DMS153 treated with DMSO at 0.1 percent for 48 hours (cell line): ENCODE measurements around the gene DGKH.

Experiments
- DNase-seq: peaks from one replicate; lab custom pipeline; 2025; ENCODE audit not compliant: unreplicated experiment; lab: John Stamatoyannopoulos, UW

The DGKH gene, protein sequence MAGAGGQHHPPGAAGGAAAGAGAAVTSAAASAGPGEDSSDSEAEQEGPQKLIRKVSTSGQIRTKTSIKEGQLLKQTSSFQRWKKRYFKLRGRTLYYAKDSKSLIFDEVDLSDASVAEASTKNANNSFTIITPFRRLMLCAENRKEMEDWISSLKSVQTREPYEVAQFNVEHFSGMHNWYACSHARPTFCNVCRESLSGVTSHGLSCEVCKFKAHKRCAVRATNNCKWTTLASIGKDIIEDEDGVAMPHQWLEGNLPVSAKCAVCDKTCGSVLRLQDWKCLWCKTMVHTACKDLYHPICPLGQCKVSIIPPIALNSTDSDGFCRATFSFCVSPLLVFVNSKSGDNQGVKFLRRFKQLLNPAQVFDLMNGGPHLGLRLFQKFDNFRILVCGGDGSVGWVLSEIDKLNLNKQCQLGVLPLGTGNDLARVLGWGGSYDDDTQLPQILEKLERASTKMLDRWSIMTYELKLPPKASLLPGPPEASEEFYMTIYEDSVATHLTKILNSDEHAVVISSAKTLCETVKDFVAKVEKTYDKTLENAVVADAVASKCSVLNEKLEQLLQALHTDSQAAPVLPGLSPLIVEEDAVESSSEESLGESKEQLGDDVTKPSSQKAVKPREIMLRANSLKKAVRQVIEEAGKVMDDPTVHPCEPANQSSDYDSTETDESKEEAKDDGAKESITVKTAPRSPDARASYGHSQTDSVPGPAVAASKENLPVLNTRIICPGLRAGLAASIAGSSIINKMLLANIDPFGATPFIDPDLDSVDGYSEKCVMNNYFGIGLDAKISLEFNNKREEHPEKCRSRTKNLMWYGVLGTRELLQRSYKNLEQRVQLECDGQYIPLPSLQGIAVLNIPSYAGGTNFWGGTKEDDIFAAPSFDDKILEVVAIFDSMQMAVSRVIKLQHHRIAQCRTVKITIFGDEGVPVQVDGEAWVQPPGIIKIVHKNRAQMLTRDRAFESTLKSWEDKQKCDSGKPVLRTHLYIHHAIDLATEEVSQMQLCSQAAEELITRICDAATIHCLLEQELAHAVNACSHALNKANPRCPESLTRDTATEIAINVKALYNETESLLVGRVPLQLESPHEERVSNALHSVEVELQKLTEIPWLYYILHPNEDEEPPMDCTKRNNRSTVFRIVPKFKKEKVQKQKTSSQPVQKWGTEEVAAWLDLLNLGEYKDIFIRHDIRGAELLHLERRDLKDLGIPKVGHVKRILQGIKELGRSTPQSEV

DNA sequence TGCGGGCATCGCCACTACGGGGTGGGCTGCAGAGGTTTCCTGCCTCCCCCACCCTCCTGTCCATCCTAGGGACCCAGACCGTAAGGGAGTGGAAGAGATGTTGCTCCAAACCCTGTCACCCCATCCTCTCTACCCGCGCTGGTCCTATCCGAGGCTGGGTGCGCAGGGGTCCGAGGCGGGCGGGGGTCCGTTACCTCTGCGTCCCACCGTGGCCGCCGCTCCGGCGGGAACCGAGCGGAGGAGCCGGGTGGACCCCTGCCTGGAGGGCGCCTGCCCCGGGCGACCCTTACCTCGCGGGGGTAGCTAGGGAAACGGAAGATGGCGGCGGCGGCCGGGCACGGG is at the start of gene DGKH:
TSS of gene DGKH (plus strand) at position 307 of the 342 bp plus-strand sequence. CDS start 126 bp downstream, outside the sequence.
- DNase-seq: no peak

DNA sequence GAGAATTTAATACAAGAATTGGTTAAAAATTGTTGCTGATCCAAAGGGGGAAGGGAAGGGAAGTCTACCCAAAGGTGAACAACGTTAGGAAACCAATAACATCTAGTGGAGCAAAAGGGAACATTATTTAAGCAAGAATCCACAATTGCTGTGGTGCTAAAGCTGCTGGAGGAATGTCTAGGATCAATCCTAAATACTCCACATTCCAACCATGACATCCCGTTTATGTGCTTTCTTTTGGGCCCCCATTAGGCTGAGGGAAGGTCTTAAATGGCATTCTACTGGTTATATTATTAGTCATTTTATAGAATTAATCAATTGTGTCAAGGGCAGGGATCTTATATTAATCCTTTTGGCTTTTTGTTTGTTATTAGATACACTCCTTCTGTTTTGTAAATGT is 47.6 kb upstream of the DGKH start:
- DNase-seq: no peak

DNA sequence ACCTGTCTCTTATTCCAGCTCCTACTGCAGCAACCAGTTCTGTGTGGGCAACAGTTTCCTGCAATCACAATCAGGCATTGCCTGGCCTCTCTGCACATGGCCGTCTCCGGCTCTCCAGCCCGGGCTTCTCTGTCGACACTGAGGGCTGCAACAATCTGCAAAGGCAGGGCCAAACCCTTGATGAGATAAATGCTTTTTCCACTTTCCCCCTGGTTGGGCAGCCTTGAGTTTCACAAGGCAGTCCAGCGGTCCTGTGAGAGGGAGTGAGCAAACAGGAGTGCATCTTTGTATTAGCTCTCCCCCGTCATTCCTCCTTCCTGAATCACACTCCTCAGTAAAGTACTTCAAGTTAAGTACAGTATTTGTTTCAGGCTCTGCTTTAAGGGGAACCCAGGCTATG is 46.9 kb upstream of the DGKH start:
- DNase-seq: no peak

DNA sequence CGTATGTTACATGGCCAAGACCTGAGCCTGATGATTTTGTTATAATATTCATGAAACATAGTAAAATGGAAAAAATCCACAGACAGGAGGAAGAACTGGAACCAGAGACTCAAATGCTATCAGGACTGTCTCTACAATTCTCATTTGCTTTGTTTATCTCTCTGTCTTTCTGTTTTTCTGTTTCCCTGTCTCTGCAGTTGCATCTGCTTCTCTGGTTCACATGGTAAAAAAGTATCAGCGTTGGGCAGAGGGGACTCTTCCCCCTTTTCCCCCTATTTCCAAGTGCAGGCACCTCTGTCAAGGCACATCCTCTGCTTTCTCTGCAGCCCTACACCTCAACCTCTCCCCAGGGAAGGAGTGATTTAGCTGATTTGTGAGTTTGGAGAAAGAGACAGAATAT is 46.4 kb upstream of the DGKH start:
- DNase-seq: no peak

DNA sequence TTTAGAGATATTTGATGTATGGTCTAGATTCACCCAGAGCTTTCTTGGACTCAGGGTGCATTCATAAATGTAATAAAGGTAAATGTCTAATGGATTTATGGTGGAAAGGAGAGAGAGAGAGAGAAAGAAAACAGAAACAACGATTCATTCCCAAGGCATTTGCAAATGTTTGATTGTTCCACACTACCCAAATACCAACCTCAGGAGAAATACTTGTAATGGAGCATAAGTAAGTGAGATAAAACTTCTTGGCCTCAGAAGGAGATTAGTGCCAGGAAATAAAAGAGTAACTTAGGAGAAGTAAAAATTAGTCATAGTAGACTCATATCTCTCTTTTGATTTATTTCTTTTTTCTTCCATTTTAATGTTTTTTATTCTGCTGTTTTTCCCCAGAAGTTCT is 40.6 kb upstream of the DGKH start:
- no peak for DNase-seq

DNA sequence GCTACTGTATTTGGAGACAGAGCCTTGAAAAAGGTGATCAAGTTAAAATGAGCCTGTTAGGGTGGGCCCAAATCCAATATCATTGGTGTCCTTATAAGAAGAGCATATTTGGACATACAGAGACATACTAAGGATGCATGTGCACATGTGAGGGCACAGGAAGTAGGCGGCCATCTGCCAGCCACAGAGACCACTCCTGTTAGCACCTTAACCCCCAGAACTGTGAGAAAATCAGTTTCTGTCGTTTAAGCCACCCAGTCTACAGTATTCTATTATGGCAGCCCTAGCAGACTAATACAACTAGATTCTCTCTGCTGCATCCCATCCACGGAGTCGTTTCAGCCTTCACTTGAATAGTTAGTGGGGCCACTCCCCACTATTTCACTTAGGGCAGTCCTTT is 39.4 kb upstream of the DGKH start:
- no peak for DNase-seq

DNA sequence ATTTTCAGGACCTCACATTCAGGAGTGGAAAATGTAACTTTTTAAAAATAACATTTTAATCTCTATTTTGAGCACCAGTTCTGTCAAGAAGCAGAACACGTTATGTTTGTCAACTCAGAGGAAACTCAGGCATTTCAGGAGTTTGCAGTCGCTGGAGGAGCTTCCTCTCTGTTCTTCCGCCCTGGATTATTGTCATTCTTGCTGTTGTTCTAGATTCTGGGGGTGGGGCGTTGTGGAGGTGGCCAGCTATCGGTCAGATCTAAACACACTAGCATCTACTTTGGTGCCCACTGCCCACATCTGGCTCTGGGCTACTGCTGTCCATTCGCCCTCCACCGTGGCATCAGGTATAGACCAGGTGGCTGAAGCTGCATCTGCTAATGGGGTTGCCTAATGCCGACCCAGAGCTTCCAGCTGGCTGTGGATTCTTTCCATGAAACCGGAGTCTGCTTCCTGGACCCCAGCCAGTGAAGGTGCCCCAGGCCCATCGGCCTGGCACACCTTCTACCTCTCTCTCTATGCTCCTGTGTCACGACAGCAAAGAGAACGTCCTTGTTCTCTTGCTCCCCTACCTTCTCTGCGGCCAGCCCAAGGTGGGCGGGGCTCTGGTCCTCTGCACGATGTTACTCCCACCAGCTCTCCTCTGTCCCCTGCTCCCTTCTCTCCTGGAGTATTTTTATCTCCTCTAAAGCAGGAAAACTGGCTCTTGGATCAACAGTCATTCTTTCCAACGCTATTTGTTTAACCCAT is 36.7 kb upstream of the DGKH start:
- no peak for DNase-seq

DNA sequence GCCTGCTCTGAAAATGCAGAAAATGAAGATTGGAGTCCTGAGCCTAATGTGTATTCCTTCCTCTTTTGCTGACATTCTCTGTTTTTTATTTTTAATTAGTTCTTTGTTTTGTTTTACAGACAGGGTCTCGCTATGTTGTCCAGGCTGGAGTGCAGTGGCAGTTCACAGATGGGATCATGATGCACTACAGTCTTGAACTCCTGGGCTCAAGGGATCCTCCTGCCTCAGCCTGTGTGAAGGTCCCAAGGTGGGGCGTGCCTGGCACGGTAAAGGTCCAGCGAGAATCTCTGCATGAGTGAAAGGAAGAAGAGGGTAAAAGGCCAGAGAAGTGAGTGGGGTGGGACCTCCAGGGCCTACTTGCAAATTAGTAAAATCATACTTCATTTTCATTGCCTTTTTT is 34.3 kb upstream of the DGKH start:
- no peak for DNase-seq

DNA sequence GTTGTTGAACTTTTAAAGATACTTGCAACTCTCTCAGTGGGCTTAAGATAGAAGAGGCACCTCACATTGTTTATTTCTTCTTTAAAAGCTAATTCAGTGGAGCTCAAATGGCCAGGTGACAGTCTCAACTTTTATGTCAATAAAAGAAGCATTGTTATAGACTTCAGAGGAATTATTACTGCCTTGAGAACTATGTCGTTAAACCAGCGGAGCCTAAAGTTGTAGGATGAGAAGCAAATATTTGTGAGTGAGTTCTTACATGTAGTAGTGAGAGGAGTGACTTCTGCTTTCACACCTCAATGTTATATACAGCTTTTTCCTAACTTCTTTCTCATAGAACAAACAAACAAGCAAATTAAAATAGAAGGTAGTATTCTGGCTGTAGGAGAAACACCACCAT is 31.2 kb upstream of the DGKH start:
- DNase-seq: no peak

DNA sequence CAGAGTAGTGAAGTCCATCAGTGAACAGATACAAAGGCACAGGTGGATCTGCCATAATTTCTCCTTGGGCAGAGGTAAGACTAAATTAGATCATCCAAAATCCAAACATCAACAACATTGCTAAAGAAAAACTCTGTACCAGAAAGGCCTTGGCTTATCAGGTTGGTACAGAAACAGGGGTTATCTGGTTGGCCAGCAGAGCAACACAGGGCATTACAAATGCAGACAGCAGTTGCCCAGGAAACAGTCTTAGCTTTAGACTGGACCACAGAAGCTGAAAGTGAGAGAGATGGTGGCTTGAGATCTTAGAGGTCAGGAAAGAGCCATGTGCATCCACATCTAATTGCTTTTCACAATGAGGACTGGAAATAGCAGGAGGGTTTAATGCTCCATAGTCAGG is 26.6 kb upstream of the DGKH start:
- no peak for DNase-seq

DNA sequence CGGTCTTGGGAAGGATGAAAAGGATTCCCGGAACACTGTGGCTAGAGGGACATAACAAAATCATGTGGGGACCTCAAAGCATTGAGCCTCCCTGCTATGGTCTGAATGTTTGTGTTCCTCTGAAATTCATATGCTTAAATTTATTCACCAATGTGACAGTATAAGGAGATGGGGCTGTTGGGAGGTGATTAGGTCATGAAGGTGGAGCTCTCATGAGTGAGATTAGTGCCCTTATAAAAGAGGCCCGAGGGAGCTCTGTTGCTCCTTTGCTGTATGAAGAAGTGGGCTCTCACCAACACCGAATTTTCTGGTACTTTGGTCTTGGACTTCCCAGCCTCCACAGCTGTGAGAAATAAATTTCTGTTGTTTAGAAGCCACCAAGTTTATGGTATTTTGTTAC is 26.1 kb upstream of the DGKH start:
- no peak for DNase-seq

DNA sequence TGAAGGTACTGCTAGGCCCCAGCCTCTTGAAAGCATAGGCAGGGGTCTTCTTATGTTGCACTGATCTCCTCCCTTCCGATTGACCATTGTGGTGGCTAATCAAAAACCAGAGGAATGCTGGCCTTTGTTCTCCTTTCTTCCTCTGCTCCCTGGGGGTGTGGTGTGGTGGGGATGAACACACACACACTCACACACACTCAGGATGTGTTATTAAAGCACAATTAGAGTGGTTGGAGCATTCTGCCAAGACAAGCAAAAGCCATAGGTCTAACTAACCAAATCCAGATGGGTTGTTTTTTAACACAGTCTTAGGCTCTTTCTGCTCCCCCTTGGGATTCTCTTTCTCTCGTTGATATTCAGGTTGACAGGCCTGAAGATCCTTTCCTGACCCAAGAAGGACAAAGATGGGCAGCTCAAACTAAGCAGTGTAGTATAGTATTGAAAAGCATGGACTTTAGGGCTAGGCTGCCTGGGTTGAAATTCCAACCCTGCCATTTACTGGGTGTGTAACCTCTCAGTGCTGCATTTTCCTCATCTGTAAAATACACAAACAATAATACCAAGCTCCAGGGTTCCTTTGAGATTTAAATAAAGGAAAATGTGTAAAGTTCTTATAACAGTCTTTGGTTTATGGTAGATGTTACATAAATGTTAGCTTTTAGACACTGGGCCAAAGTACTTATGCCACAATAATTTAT is 25.5 kb upstream of the DGKH start:
- DNase-seq: no peak

DNA sequence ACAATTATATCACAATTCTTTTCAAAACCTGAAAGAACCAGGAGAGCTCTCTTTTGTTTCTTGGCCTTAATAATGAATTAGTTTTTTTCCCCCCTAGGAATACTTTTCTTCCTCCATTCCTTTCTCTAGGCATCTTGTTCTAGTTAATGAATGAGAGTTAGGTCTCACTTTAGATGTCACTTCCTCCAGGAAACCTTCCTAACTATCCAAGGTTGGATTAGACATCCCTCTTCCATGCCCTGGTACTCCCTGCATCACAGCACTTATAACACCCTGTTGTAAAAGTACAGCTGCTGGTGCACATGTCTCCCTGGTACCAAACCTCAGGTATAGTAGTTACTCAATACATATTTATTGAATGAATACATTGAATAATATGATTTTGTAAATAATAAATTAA is 21.2 kb upstream of the DGKH start:
- DNase-seq: no peak

DNA sequence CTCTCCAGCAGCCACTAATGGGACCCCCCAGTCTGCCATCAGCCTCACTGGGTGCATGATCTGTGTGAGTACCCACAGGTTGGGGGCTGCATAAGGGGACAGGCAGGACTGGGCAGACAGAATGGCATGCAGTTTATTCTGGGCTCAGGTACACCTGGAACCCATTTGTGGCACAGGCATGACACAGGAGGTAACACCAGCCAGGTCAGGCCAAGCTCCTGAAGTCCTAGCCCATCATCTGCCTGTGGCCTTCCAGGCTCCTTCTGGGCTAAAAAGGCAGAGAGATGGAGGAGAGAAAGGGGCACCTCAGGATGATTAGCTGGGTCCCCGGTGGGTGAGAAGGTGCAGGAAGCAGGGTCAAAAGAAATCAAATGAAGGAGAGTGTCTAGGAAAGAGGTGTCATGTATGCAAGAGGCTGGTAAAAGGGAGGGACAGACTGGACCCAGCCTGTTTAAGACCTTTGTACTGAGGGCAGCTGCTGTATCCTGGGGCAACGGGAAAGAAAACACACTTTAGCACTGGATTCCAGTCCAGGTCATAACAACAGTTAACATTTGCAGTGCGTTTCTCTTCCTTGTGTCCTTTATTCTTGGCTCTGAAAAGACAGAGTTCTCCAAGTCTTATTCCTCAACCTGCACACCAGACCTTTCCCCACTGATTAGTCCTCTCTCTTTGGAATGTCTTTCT is 20.2 kb upstream of the DGKH start:
- DNase-seq: no peak

DNA sequence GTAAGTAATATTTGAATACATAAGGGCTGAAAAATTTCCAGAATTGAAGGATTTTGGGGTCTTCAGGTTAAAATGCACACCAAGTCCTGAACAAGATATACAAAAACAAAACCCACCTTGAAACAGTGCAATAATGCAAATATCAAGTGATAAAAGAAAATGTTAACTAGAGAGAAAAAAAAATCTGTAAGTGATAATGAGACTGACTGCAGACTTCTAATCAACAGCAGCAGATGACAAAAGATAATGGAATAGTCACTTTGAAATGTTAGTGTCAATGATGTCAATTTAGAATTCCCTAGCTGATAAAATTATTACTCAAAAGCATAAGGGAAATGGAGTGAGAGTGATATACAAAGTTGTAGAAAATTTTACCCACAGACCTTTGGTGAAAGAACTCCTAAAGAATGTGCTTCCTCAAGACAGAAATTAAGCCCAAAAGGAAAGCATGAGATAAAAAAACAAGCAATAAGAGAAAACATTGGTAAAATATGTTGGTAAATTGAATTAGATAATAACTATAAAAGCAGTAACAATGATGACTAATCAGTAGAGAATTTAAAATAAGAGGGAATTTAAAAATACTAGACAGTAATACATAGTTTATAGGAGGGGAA is 12.4 kb upstream of the DGKH start:
- no peak for DNase-seq

DNA sequence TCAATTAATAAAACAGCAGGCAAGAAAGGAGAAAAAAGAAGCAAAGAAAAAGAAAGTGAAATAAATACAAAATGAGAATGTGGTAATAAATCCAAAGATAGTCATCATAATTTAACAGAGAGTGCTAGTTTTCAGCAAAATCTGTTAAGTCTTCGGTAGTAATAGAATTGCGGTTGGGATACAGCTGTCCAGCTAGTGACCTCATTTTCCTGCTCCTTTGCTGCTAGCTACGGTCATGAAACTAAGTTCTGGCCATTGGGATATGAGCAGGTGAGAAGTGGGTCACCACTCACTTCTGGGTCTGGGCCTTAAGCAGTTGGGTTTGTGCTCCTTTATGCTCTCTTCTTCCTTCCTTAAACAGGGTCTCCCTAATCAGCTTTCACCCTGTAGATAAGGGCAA is 11.7 kb upstream of the DGKH start:
- DNase-seq: no peak

DNA sequence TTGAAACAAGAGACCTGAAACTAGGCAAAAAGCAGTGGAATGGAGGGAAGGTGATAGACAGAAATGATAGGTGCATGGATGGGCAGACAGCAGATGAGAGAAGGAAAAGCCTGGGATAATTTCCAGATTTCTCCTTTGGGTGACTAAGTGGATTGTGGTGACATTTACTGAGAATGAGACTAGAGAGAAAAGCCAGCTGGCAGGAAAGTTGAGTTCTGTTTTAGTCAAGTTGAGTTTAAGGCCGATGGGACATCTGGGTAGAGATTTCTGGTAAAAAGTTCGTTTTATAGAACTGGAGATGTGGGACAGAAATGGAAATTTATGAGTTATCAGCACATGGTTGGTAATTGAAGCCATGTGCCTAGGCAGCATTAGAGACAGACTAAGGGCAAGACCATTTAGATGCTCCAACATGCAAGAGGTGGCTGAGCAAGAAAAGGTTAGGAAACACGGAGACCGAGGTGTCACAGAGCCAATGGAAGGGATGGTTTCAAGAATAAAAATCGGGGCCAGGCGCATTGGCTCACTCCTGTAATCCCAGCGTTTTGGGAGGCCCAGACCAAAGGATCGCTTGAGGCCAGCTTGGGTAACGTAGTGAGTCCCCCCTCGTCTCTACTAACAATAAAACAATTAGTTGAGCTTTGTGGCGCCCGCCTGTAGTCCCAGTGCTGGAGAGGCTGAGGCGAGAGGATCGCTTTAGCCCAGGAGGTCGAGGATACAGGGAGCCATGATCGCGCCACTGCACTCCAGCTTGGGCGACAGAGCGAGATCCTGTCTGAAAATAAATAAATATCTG is 9.6 kb upstream of the DGKH start:
- no peak for DNase-seq

DNA sequence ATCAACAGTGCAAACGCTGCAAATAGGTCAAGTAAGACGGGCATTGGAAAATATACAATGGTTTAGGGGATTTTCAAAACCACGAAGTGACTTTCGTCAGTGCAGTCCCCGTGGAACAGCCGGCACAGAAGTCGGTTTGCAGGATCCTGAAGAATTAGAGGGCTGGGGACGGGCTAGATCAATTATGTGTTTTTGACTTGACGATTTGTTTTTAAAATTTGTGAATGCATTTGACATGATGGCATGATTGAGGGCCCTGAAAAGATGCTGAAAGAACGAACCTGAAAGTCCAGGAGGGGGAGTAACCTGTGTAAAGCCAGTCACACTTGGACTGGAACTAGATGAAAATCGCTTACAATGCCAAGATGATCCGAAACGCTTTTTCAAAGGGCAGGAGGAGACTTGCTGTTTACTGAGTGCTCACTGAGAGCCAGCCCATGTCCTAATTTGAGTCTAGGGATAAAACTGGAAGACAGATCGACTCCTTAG is 8.9 kb upstream of the DGKH start:
- no peak for DNase-seq
